Lower lobe of right lung (tissue), 2 donors: ENCODE measurements around the gene LAPTM4A. TPM values are rescaled to one million over a fixed set of nuclear protein-coding genes. Genes with fewer than 3 reads are reported as not detected.
A peak's percentile ranks its signal among the peaks of the same experiment; 100 is the strongest.

Experiments
- ATAC-seq, 2 donors: fragments of 200-7000 bp; cut with Tn5 transposase; one replicate each; pipeline ENCODE4 v1.9.1; 2020 to 2022; ENCODE audit warnings: mild to moderate bottlenecking in 2 of 2, moderate library complexity in 2 of 2
- DNase-seq: peaks from one replicate; pipeline ENCODE4 v3.0.0-alpha.2; 2020
- H3K27ac ChIP-seq: fragments of 200-600 bp; one replicate; pipeline ENCODE4 v1.8.0; 2022
- H3K27me3 ChIP-seq: fragments of 200-600 bp; one replicate; pipeline ENCODE4 v1.8.0; 2022; ENCODE audit warnings: low read depth
- H3K36me3 ChIP-seq: fragments of 200-600 bp; one replicate; pipeline ENCODE4 v1.8.0; 2022; ENCODE audit warnings: mild to moderate bottlenecking
- H3K4me1 ChIP-seq: fragments of 200-600 bp; one replicate; pipeline ENCODE4 v1.8.0; 2022
- H3K4me3 ChIP-seq: fragments of 200-600 bp; one replicate; pipeline ENCODE4 v1.8.0; 2022; ENCODE audit warnings: mild to moderate bottlenecking
- H3K9me3 ChIP-seq: fragments of 200-600 bp; one replicate; pipeline ENCODE4 v1.8.0; 2022
- intact Hi-C: fragments of 100-400 bp; cut with DNase I; formaldehyde crosslinking; loops from one replicate; pipeline ENCODE4 v1.11.0; 2022
- total RNA-seq: library from RNA; stranded (reverse); fragmentation: NEBNext Ultra II Directional; extraction: Animal tissue kit (Norgen Biotek cat#: 25700); gene quantifications from one replicate; pipeline ENCODE4 v1.2.1, GENCODE V29; 2021
- TF ChIP-seq, protein P1 (sequence below): fragments of 200-600 bp; IDR thresholded peaks from one replicate; pipeline ENCODE4 v1.8.0; 2022; ENCODE audit warnings: antibody characterized with exemption, mild to moderate bottlenecking
- donor health status: DM: no; HTN: yes; CAD: no; lungs with severe emphysema.

The LAPTM4A gene
- total RNA-seq, 1 donor from 2014 or later = 223 TPM

DNA sequence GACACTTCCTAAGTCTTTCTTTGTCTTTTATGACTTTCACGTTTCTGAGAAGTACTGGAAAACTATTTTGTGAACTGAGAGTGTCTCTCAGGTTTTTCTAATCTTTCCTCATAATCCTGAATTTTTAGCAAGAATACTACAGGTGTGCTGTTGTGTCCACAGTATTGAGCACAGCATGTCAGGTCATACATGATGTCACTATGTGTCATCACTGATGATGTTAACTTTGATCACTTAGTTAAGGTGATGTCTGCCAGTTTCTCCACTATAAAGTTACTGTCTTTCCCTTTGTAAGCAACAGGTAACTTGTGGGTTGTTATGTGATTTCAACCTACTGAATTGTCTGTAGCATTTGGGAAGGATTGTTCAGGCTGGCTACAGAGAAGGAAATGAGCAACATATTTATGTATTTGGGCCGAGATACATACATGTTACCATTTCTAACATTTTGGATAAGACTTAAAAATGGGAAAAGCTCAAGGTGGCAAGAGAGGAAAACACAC, 50.0 kb downstream of the LAPTM4A start:
- Histone ChIP-seq H3K9me3 (no peaks in the 10 kb centered on the region), H3K27me3 (no peaks in the 10 kb centered on the region), H3K36me3 (no peaks in the 10 kb centered on the region), H3K27ac (no peak overlapping the region), H3K4me3 (no peak overlapping the region), H3K4me1 (no peaks in the 10 kb centered on the region)
- ATAC-seq (no peak), DNase-seq (no peak)
- TF ChIP-seq, protein P1, sequence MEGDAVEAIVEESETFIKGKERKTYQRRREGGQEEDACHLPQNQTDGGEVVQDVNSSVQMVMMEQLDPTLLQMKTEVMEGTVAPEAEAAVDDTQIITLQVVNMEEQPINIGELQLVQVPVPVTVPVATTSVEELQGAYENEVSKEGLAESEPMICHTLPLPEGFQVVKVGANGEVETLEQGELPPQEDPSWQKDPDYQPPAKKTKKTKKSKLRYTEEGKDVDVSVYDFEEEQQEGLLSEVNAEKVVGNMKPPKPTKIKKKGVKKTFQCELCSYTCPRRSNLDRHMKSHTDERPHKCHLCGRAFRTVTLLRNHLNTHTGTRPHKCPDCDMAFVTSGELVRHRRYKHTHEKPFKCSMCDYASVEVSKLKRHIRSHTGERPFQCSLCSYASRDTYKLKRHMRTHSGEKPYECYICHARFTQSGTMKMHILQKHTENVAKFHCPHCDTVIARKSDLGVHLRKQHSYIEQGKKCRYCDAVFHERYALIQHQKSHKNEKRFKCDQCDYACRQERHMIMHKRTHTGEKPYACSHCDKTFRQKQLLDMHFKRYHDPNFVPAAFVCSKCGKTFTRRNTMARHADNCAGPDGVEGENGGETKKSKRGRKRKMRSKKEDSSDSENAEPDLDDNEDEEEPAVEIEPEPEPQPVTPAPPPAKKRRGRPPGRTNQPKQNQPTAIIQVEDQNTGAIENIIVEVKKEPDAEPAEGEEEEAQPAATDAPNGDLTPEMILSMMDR = no peak
- intact Hi-C loops = no loop called here

DNA sequence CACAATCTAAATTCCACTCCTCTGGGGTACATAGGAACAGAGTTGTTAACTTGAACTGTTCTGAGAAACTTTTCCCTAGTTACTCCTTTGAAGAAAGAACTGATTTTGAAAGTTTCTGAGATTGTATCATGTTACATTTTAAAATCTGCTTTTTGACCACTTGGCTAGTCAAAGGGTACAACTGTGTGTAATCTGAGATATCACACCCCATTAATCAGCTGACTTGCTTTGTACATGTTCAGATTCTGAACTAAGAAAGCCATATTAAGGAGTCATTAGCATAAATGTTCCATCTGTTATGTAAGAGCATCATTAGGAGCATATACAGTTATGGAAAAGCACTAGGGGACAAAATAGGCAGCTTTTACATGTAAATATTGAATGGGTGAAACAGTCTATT, 57.7 kb downstream of the LAPTM4A start:
- Histone ChIP-seq H3K27ac (no peak overlapping the region), H3K36me3 (no peaks in the 10 kb centered on the region), H3K27me3 (no peaks in the 10 kb centered on the region), H3K9me3 (no peaks in the 10 kb centered on the region), H3K4me3 (no peak overlapping the region), H3K4me1 (peaks cover 16% of the 10 kb centered on the region)
- intact Hi-C loops = no loop called here
- DNase-seq (no peak), ATAC-seq (no peak)
- TF ChIP-seq, protein P1 = no peak

GRCh38 chr2:19991895-19992294, 59.5 kb downstream of the LAPTM4A start:
- DNase-seq (no peak), ATAC-seq (no peak)
- intact Hi-C loops = no loop called here
- TF ChIP-seq, protein P1 = no peak
- H3K4me1 ChIP-seq = peaks cover 19% of the 10 kb centered on the region
- no peak overlapping the region for H3K27ac ChIP-seq
- no peaks in the 10 kb centered on the region for H3K27me3 ChIP-seq
- H3K9me3 ChIP-seq = no peaks in the 10 kb centered on the region
- H3K36me3 ChIP-seq = no peaks in the 10 kb centered on the region
- no peak overlapping the region for H3K4me3 ChIP-seq

GRCh38 chr2:19990416-19990728, 61.1 kb downstream of the LAPTM4A start:
- Histone ChIP-seq H3K4me3 (peak overlapping the region; percentile 83), H3K27ac (peak overlapping the region; percentile 67), H3K4me1 (peaks cover 19% of the 10 kb centered on the region), H3K27me3 (no peaks in the 10 kb centered on the region), H3K36me3 (no peaks in the 10 kb centered on the region), H3K9me3 (no peaks in the 10 kb centered on the region)
- TF ChIP-seq, protein P1 = no peak
- intact Hi-C loops = no loop called here
- ATAC-seq = peak in 1 of 2 donors; percentile 4
- no peak for DNase-seq

DNA sequence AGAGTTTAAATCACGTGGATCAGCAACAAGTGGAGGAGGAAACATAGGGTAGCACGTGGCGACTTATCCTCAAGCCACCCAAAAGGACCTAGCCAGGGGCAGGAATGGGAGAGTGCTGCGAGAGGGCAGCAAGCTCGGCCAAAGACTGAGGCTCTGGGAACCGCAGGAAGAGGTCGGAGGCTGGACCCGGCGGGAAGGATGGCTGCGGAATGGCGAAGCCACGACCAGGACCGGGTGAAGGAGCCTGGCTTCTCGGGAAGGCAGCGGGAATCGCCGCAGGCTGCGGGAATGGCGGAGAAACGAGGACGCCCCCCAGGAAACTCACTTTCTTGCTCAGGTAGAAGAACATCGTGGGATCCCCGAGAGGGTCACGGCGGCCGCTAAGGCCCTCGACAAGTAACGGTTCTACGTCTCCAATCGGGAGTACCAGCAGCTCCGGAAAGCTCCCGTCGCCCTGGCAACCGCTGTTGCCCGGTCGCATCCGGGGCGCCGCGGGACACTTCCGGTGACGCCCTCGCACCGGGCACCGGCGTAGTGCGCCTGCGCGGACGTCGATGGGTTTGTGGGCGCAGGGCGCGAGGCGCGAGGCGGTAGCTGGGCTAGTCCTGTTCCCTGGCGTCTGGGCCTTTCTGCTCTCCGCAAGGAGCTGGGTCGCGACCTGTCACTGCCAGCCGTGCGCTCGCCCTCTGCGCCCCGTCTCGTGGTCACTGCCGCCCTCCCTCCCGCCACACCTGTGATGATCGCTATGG, 61.6 kb downstream of the LAPTM4A start, which contains the start of gene WDR35:
Gene WDR35 (minus strand): TSS at position 439 of the 749 bp plus-strand sequence. CDS start 90 bp downstream, at position 349.
- TF ChIP-seq, protein P1 = no peak
- intact Hi-C loops = no loop called here
- H3K4me1 ChIP-seq = peaks cover 19% of the 10 kb centered on the region
- DNase-seq (peak; percentile 95), ATAC-seq (peak; percentile 98 to 100)
- no peaks in the 10 kb centered on the region for H3K27me3 ChIP-seq
- H3K27ac ChIP-seq = peak within 1 kb of the TSS; percentile 67
- H3K4me3 ChIP-seq = peak within 1 kb of the TSS; percentile 83
- no peaks in the 10 kb centered on the region for H3K9me3 ChIP-seq
- H3K36me3 ChIP-seq = no peaks in the 10 kb centered on the region
